Measurements from ENCODE around the gene ECE1. TPM values are rescaled to one million over a fixed set of nuclear protein-coding genes. Genes with fewer than 3 reads are reported as not detected.
A peak's percentile ranks its signal among the peaks of the same experiment; 100 is the strongest.

Gene ECE1
- total and polyA plus RNA-seq, 2 of the 13 experiments (the other 11 are each of a cell fraction or from before 2014, with no cell fraction given): 13.5 to 21.2 TPM

GRCh38 chr1:21263052-21263429, 27.2 kb downstream of the ECE1 start (continued):
- TF ChIP-seq UBTF (CRISPR knock-in tag; IDR thresholded peaks at IDR 0.05): 0 out of 2 replicates have a peak, but pooled peaks have one; percentile 5
- no peak for TF ChIP-seq SOX13 (IDR thresholded peaks at IDR 0.05)
- TF ChIP-seq SOX13 (CRISPR knock-in tag; conservative IDR thresholded peaks at IDR 0.05 in 1 of 2, IDR thresholded peaks at IDR 0.05 in 1 of 2): no peak

GRCh38 chr1:21262293-21263051, 27.8 kb downstream of the ECE1 start:
- ChIA-PET POLR2A (interaction anchor here (0.6 to 1.5 kb wide), 6 partner anchors 11 to 1717 kb away, joined by 3 to 5 read pairs (median 4); no protein-coding TSS in a partner anchor), CTCF (ENCODE audit: low intra/inter-chr PET ratio, low total read pairs) (no interaction called here)
- intact Hi-C loops (cut with micrococcal nuclease; ENCODE audit: unreplicated experiment) (no loop called here), in situ Hi-C loops (cut with HindIII; ENCODE audit: extremely low pct_ligation_motif_present, low pct_unique_long_range_greater_than_20kb) (no loop called here)
- peak; percentile 47 for ATAC-seq
- Histone ChIP-seq H3K79me2 (ENCODE audit: insufficient read depth, low read length) (no peaks in the 10 kb centered on the region), H3K27me3 (ENCODE audit: control insufficient read depth in 1 of 2, insufficient read depth in 2 of 2, low read length in 2 of 2) (no peaks in the 10 kb centered on the region), H3K36me3 (replicated peaks in 1 of 2; ENCODE audit: control insufficient read depth in 1 of 2, insufficient read depth in 2 of 2, low read length in 2 of 2) (peaks cover 0 to 9% of the 10 kb centered on the region in 2 experiments; a peak in 1 of 5 replicates), H3K27ac (ENCODE audit: extremely low read length, insufficient read depth, low read length) (peak overlapping the region; percentile 36), H3K4me2 (ENCODE audit: low read depth, low read length) (peak overlapping the region; percentile 37), H3K9ac (ENCODE audit: insufficient read depth, low read depth, low read length) (no peak overlapping the region), H2AFZ (ENCODE audit: low read length) (no peak overlapping the region), H3K4me1 (ENCODE audit: insufficient read depth, low read length) (peaks cover 53% of the 10 kb centered on the region), H3K9me3 (ENCODE audit: low read length) (no peaks in the 10 kb centered on the region), H4K20me1 (ENCODE audit: insufficient read depth, low read length) (no peaks in the 10 kb centered on the region), H3K4me3 (replicated peaks in 1 of 3; ENCODE audit: insufficient read depth in 1 of 3, low read depth in 2 of 3, low read length in 3 of 3) (no peak overlapping the region; a peak in 1 of 6 replicates)
- DNase-seq (ENCODE audit: low spot score): peak; percentile 45
- no TSS peak for BruUV-seq (replicated peaks)
- FAIRE-seq: no peak
- WGBS (ENCODE audit: low lambda C conversion rate): 39% methylated on average over 17 of the region's 23 CpGs
- TF ChIP-seq MED8 (CRISPR knock-in tag; IDR thresholded peaks at IDR 0.05; ENCODE audit: insufficient replicate concordance): no peak
- TF ChIP-seq MXI1 (IDR thresholded peaks at IDR 0.05; ENCODE audit: borderline replicate concordance, low read depth, low read length): peak; percentile 51; the same call in 1 of the 3 replicates
- TF ChIP-seq BRCA1 (CRISPR knock-in tag; IDR thresholded peaks at IDR 0.05): no peak
- TF ChIP-seq KDM5B (CRISPR knock-in tag; IDR thresholded peaks at IDR 0.05; ENCODE audit: borderline replicate concordance): peak; percentile 45; the same call in 1 of the 2 replicates
- peak; percentile 88 for TF ChIP-seq ZBTB33 (CRISPR knock-in tag; IDR thresholded peaks at IDR 0.05)
- TF ChIP-seq ZNF770 (CRISPR knock-in tag; IDR thresholded peaks at IDR 0.05): peak; percentile 39; the same call in 1 of the 2 replicates
- 0 out of 2 replicates have a peak, but pooled peaks have one; percentile 18 for TF ChIP-seq PHF21A (CRISPR knock-in tag; IDR thresholded peaks at IDR 0.05)
- TF ChIP-seq PATZ1 (CRISPR knock-in tag; IDR thresholded peaks at IDR 0.05): peak; percentile 69; the same call in 1 of the 2 replicates

Measured in HepG2 (cell line).